HG03457 (cell line): Measurements from ENCODE around the gene LDHB.
A peak's percentile ranks its signal among the peaks of the same experiment; 100 is the strongest.
"Not testable (repeated sequence)": the region's sequence is repeated elsewhere in the genome, so short reads cannot be mapped to it uniquely, and the experiment has no call there.

Experiments used
- ATAC-seq: cut with Tn5 transposase; IDR thresholded peaks from one replicate; pipeline ENCODE4 v1.9.1; 2021; ENCODE audit warnings: moderate number of reproducible peaks; ENCODE audit not compliant: unreplicated experiment

LDHB gene

GRCh38 chr12:21657326-21658077 is at the start of gene LDHB:
TSS of gene LDHB (minus strand) at chr12:21657842. CDS start at chr12:21654671, 3,171 bp downstream.
- ATAC-seq, result peak; percentile 97

GRCh38 chr12:21704847-21705246 is 47.2 kb upstream of the LDHB start:
- ATAC-seq, result no peak

GRCh38 chr12:21699851-21700250 is 42.2 kb upstream of the LDHB start:
- no peak for ATAC-seq

- no peak for ATAC-seq
Measured at GRCh38 chr12:21697904-21698630, 40.4 kb upstream of the LDHB start.

- no peak for ATAC-seq
Measured at GRCh38 chr12:21696625-21697024, 39.0 kb upstream of the LDHB start.

- no peak for ATAC-seq
Measured at GRCh38 chr12:21695986-21696385, 38.3 kb upstream of the LDHB start.

GRCh38 chr12:21694660-21695059 is 37.0 kb upstream of the LDHB start:
- ATAC-seq, result no peak

- ATAC-seq, result no peak
Measured at GRCh38 chr12:21691515-21691914, 33.9 kb upstream of the LDHB start.

GRCh38 chr12:21690704-21691368 is 33.2 kb upstream of the LDHB start:
- ATAC-seq, result no peak

- ATAC-seq, result no peak
Measured at GRCh38 chr12:21683115-21683514, 25.5 kb upstream of the LDHB start.

GRCh38 chr12:21678959-21679358 is 21.3 kb upstream of the LDHB start:
- no peak for ATAC-seq

- no peak for ATAC-seq
Measured at GRCh38 chr12:21677622-21678277, 20.1 kb upstream of the LDHB start.

- ATAC-seq, result no peak
Measured at GRCh38 chr12:21677204-21677603, 19.6 kb upstream of the LDHB start.

GRCh38 chr12:21676776-21677175 is 19.1 kb upstream of the LDHB start:
- ATAC-seq, result no peak

- ATAC-seq, result no peak
Measured at GRCh38 chr12:21675641-21676040, 18.0 kb upstream of the LDHB start.

GRCh38 chr12:21675096-21675495 is 17.5 kb upstream of the LDHB start:
- no peak for ATAC-seq

GRCh38 chr12:21673830-21674552 is 16.3 kb upstream of the LDHB start:
- ATAC-seq, result not testable (repeated sequence)

- no peak for ATAC-seq
Measured at GRCh38 chr12:21672146-21672545, 14.5 kb upstream of the LDHB start.

- no peak for ATAC-seq
Measured at GRCh38 chr12:21666722-21667121, 9.1 kb upstream of the LDHB start.

GRCh38 chr12:21665816-21666215 is 8.2 kb upstream of the LDHB start:
- no peak for ATAC-seq
